ENCODE data around the gene CCDC187.
A peak's percentile ranks its signal among the peaks of the same experiment; 100 is the strongest.
"Not testable (repeated sequence)": the region's sequence is repeated elsewhere in the genome, so short reads cannot be mapped to it uniquely, and the experiment has no call there.

CCDC187 gene

DNA sequence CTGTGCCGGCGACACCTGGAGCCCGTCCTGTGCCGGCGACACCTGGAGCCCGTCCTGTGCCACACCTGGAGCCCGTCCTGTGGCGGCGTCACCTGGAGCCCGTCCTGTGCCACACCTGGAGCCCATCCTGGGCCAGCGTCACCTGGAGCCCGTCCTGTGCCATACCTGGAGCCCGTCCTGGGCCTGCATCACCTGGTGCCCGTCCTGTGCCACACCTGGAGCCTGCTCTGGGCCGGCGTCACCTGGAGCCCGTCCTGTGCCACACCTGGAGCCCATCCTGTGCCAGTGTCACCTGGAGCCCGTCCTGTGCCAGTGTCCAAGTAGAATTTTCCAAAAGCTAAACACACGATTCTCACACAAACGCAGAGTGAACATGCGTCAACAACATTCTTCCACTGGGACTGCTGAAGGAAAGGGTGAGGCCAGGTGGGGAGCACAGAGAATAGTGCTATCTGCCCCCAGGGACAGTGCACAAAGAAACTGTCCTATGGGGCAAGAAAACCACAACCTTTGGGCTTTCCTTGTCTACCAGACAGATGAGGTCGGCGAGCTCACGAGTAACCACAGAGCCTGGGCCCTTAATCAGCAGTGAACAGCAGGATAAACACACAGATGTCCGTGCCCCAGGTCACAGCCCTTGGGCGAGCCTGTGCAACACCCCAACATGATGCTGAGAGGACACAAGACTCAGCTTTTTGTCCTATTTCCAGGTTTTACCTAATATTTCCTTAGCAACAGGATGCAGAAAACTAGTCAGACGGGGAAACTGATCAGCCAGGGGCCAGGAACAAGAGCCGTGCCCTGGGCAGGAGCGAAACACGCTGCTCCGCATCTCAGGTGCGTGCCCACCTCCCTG is 66.2 kb downstream of the CCDC187 start:
- no peak for DNase-seq

DNA sequence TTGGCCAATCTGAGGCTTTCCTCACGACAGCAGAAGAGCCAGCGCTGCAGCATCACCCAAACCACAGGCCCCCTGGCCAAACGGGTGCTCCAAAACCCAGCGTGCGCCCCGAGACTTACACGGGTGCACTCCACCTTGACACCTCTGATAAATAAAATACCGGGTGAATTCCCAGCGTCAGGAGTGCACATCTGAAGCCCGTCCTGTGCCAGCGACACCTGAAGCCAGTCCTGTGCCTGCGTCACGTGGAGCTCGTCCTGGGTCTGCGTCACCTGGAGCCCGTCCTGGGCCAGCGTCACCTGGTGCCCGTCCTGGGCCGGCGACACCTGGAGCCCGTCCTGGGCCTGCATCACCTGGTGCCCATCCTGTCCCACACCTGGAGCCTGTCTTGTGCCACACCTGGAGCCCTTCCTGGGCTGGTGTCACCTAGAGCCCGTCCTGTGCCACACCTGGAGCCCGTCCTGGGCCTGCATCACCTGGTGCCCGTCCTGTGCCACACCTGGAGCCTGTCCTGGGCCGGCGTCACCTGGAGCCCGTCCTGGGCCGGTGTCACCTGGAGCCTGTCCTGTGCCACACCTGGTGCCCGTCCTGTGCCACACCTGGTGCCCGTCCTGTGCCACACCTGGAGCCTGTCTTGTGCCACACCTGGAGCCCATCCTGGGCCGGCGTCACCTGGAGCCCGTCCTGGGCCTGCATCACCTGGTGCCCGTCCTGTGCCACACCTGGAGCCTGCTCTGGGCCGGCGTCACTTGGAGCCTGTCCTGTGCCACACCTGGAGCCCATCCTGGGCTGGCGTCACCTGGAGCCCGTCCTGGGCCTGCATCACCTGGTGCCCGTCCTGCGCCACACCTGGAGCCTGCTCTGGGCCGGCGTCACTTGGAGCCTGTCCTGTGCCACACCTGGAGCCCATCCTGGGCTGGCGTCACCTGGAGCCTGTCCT is 67.2 kb downstream of the CCDC187 start:
- not testable (repeated sequence) for DNase-seq

DNA sequence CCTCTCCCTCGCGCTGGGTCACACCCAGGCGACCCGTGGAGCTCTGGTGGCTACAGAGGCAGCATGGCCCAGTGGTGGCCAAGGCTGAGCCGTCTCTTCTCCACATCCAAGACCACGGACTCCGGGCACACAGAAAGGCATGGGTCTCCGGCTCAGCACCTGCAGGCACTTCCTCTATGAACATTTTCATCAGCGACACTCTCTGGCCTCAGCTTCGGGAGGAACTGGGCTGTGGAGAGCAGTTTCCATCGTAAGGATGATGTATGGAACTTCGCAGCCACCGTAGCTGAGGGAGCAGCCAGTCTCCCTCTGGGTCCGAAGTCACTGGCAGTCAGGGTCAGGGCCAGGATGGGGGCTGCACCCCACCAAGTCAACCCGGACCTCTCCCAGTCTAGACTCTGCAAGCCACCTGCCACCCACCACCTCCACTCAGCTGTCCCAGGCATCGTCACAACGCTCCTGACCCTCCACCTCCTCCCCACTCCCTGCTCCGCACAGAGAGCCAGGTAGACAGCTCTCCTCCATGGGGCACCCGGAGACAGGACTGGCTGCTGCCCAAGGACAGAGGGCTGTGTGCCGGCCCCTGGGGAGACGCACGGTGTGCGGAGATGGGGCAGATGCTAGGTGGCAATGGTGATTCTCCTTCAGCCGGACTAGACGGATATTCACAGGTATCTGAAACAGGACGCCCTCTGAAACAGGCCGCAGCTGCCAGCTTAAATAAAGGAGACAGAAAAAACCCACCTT is 68.0 kb downstream of the CCDC187 start:
- no peak for DNase-seq

DNA sequence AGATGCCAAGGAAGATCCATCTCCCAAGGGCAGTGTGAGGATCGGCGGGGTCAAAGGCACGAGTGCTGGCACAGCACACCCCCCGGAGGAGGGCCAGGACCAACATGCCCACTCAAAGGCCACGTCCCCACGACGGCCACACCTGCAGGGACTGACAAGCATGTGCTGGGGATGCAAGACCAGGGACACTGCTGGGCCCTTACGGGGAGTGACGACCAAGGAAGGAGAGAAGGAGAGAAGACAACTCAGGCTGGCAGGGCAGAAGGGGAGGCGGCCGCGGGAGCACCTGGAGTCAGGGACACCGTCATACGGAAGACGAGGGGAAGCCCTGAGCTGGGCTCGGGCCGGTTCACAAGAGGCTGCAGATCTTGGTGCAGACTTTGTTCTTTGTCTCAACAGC is 68.7 kb downstream of the CCDC187 start:
- DNase-seq, result no peak

DNA sequence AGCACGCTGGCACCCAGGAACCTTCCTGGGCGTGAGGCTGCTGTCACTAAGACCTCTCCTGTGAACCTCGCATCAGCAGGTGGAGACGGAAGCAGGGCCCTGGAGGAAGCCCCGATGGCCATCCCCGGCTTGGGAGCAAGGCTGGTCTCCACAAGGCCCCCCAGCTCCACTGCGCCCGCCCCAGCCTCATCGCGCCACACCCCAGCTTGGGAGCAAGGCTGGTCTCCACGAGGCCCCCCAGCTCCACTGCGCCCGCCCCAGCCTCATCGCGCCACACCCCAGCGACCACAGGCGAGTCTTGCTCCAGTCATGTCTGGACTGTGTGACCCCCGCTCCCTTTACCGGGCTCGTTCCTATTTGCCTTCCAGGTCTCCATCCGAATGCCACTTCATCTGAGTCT is 69.3 kb downstream of the CCDC187 start:
- DNase-seq, result no peak

DNA sequence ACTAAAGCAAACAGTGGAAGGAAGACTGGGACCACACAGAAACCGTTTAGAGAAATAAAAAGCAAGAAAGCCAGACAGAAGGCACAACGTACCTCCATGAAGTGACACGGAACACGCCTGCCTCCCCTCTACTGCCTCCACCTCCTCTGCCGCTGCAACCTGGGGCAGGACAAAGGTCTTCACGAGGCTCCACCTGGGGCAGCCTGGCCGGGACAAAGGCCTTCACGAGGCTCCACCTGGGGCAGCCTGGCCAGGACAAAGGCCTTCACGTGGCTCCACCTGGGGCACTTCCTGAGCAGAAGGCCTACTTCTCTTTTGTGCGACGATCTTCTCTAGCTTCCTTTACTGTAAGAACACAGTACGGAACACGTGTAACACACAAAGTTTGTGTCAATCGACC is 70.0 kb downstream of the CCDC187 start:
- DNase-seq, result no peak

DNA sequence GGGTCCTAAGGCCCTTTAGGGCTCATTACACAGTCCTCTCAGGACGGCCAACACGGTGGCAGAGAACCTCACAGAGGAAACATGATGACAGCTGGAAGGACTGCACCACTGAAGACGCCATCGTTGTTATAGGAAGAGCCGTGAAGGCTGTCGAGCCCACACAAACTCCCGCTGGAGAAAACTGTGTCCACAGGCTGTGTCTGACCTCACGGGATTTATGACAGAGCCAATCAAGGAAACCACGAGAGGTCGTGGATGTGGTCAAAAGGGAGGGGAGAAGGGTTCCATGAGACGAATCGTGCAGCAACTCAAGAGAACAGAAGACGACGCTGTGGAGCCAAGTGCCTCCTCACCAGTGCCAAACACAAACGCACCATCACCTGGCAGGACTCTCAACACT is 70.5 kb downstream of the CCDC187 start:
- DNase-seq, result no peak

DNA sequence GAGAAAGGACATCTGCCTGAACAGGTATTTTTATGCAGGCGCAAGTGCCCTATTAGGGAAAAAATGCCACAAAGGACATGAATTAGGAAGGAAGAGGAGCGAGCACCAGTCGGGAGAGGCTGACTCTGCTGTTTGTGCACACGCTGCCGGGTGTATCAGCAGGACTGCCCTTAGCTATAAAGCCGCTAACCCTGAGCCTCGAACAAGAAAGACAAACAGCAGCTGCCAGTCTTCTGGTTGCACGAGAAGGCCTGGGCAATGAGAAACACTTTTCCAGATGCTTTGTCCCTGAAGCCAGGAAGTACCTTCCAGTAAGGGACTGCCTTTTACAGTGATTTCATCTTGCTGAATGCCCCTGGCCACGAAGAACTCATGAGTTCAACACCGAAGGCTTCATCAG is 70.9 kb downstream of the CCDC187 start:
- no peak for DNase-seq

DNA sequence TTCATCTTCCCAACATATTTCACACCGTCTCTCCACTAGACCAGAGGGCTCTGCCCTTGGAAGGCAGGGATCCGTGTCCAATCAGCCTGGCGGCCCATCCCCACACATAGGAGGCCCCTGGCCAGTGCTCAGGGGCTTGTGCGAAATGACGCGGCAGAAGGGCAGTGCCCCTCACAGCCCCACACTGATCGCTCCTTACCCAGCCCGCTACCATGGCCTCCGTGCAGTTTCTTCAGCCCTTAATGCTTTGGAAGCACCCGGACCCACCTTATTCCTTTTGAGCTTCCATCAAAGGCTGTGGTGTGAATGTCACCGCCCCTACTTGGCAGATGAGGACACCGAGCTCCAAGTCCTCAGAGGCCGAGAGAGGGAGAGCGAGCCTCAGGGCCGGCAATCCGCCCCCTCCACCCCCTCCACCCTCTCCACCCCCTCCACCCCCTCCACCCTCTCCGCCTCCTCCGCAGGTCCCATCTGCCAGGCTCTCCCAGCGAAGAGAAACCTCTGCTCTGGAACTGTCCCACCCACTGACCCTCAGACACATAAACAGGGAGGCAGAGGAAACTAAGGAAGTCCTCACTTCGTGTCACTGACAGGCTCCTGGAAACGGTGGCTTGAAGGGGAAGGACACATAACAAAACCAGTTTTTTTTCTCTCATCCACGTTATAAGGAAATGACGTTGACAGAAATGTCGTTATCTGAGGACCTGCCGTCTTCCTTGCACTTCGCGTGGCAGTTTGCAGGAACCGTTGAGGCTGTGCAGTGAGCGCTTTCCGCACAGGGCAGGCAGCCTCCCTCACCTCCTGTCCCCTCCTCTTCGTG is 72.2 kb downstream of the CCDC187 start:
- no peak for DNase-seq

DNA sequence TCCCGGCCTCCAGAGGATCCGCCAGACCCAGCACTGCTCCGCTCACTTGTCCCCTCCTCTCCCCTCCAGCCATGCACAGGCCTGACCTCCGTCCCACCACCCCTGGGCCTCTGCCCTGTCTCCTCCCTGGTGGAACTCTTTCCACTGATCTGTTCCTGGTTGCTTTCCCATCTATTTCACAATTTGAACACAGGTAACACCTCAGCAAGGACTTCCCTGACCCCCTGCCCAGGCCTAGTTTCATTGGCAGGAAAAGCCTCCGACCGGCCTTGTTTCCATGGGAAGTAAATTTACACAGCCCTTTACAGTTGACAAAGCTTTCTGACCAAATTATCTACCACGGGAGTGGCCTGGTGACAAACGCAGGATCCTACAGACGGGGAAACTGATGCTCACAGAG is 73.1 kb downstream of the CCDC187 start:
- no peak for DNase-seq

DNA sequence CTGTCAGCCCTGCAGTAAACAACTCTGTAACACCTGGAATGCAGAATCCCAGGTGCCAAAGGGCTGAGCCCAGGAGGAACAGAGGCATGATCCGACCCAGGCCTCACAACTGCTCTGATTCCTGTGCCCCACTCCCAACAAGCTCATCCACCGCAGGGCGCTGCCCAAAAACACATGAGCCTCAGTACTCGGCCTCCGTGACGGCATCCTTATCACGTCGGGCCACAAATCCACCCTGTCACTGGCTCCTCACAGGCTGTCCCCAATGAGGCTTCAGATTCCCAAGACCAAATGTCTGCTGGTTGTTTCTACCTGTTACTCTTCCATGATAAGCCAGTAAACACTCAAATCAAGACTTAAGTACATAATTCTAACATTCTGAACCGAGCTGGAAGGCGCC is 73.5 kb downstream of the CCDC187 start:
- DNase-seq, result no peak

DNA sequence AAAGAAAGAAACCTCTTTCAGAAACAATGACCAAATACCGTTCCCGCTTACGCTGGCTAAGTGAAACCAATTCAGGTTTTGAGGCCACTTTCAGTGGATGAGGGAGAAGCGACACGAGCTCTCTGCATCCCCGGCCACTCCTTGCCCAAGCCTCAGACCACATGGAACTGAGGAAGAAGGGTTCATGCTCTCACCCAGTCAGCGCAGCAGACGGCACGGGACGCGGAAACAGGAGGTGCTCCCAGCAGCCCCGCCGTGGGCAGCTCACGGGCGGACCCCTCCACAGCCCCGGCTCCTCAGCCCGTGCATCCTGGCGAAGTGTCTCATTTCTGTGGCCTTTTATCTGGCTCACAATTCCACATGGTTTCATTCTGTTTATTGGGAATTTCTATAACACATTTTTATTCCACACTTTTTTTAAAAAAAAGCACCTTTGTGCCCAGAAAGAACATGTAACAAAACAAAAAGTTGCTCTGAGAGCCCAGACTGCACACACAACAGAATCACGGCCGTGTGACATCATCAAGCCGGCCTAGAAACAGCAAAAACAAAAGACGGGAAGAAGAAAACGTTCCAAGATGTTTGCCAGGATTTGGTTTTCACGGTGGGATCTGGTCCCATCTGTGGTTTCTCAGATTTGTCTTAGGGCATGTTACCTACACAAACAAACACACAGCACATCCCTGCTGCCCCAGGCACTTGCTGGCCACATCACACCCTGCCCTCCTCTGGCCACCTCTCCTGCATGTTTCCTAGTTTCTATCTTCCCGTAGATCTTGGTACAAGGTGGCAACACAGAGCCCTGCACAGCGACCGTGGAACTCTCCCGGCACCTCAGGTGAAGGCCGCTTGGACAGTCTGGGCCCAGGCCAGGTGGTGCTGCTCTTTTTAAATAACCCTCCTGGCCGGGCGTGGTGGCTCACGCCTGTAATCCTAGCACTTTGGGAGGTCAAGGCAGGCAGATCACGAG is 74.5 kb downstream of the CCDC187 start:
- no peak for DNase-seq

DNA sequence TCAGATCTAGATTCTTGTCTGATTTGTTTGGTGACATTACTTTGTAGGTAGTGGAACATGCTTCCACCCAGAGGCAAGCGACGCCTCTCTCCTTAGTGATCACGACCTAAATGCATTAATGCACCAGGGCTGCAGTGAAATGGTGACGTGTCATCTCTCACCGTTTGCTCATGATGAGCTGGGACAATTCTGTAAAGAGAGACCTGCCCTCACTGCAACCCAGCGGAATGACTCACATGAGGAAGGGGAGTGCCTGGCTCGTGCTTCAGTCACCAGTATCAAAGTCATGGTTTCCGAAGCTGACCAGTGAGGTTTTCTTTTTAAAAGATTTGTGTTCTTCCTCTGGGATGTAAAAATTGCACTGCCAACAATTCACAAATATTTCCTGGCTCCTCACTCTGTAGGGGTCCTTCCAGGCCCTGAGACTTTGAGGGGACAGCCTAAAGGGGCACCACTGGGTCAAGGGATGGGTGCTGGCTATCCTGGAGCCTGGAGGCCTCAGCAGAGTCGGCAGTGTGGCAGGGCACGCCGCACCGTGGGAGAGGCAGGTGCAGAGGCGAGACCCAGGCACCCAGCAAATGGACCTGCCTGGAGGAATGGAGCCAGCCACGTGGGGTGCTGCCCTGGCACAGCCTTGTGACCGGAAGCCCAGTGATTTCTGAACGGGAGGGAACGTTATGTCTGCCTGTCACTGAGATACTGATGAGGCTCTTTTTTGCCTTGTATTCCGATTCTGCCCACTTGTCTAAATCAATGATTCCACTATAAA is 75.6 kb downstream of the CCDC187 start:
- DNase-seq, result no peak

DNA sequence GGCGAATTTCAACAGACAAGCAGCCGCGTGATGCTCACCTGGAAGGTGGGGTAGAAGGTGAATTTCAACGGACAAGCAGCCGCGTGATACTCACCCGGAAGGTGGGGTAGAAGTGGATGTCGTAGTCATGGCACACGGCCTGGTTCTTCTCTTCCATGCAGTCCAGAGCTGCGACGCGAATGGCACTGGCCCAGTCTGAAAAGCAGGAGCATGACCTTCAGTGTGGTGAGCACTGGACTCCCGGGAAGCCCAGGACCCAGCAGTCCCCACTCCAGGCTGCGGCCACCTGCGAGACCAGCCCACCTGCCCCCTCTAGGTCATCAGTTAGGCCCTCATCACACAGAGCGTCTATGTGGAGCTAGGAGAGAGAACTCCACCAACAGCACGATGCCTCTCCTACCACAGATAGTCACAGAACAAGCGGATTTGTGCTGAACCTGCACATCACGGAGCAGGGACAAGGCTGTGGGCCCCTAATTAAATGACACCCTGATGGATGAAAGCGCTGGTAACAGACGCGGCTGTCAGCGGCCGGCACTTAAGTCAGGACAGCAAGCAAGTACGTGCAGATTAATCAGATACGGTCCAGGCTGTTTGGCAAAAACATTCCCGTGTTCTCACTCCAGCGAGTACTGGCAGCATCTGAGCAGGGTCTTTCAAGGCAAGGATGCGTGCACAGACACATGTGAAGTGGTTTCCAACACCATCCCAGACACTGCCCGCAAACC is 77.0 kb downstream of the CCDC187 start:
- DNase-seq, result no peak

DNA sequence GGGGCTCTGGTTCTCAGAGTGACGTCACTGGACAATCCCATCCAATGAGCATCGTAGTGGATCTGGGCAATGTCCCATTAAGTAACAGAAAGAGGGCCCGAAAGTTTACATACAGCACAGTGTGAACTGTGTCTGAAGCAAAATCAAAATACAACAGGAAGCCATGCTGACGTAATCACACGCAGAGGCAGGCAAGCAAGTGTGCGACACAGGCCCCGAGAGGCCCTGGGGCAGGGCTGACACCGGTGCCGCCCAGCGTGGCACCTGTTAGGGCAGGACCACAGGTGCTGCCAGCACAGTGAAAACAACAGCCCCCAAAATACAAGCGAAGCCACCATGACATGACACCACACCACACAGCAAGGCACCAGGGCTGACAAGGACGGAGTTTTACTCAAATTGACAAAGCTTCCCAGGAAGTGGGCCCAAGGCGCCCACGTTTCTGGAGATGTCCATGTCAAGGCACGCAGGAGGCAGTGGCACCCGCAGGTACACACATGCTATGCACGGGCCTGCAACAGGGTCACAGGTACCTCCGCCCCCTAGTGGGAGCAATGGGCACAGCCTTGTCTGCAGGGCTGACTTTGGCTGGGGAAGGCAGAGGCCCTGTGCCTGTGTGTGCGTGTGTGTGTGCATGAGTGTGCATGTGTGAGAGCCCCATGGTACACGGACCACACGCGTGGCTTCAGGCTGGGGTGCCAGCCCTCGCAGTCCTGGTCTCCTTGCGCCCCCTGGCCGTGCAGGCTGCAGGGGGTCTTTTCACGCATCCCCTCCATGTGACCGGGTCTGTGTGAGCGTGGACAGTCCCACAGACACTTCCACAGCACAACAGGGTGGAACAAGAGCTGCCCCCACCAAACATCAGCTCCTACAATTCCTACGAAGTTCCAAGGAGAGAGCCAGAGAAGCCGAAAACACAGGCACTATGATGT is 77.9 kb downstream of the CCDC187 start:
- DNase-seq, result peak; percentile 69

DNA sequence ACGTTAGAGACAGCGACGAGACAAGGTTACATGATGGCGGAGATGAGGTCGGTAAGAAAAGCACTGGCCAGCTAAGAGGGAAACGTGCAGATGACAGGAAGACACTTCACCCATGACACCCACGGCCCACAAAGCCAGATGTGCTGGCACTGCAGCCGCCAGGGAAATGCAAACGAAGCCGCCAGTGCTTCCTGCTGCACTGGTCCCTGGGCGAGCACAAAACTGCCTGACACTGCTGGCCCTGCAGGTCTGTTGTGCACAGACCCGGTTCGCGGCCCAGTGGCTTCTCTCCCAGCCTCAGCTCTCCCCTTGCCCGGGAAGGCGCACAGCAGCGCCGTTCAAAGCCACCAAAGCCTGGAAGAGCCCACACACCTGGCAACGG is 78.5 kb downstream of the CCDC187 start:
- DNase-seq, result no peak

DNA sequence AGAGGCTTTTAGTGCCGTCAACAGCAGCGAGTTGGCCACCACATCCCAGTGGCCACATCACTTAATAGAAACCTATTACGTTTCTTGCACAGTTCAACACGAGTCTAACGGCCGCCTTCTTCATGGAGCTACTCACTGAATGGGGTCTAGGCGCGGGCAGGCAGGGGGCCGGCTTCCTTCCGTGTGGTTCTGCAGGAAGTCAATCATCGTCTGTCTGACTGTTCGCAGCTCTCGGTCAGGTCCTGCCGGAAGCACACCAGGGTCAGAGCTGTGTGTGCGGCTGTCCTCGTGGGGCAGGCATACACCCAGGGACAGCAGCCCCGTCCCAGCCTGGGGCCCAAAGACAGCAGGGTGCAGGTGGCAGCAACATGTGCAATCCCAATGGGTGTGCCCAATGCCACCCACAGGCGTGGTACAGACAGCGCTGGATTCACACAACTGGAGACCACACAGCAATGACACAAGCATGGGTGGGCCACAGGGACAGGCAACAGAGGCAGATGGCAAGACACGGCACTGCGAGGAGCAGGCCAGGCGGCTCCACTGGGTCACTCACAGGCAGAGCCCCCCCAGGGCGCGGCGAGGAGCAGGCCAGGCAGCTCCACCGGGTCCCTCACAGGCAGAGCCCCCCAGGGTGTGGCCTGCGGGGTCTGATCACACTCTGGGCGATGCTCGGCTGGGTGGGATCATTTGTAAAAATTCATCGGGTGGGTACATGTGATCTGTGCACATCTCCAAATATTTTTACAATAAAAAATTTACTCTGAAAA is 79.8 kb downstream of the CCDC187 start:
- DNase-seq, result no peak

DNA sequence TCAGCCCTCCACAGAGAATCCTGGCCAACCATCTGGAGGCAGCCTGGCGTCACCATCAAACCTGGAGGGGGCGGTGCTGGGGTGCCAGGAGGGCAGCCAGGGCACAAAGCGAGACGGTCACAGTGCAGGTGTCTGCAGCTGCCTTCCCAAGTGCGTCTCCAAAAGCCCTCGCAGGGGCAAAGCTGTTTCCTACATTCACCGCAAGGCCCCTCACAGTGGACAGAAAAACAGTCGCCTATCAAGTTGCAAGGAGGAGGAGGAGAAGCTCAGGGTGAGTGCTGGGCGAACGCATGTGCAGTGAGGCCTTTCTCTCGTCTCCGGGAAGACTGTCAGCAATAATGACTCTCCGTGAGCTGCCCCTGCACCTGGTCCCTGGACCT is 81.0 kb downstream of the CCDC187 start:
- no peak for DNase-seq

Data from stimulated activated CD4-positive, alpha-beta T cell treated with anti-CD3 and anti-CD28 coated beads, Interleukin-4, amount 100 ng/mL, for 1 hour (primary cell).